HepG2 (cell line): ENCODE measurements around the gene TRIM10. TPM values are rescaled to one million over a fixed set of nuclear protein-coding genes. Genes with fewer than 3 reads are reported as not detected.
A peak's percentile ranks its signal among the peaks of the same experiment; 100 is the strongest.

Experiments
- ETV5 ChIP-seq: IDR thresholded peaks from 2 replicates; pipeline ENCODE4 v1.6.1; 2018; ENCODE audit warnings: missing biosample characterization, missing genetic modification reagents, inconsistent platforms, borderline replicate concordance
- PHF21A ChIP-seq: sonication (generic); formaldehyde crosslinking; IDR thresholded peaks from 2 replicates; pipeline ENCODE4 v1.5.0; 2020; ENCODE audit warnings: mild to moderate bottlenecking, missing genetic modification reagents
- SNAPC4 ChIP-seq: sonication (generic); formaldehyde crosslinking; IDR thresholded peaks from 2 replicates; pipeline ENCODE4 v1.4.0; 2020; ENCODE audit warnings: mild to moderate bottlenecking, missing genetic modification reagents
- SUZ12 ChIP-seq: fragments of 150-350 bp; IDR thresholded peaks from 2 replicates; pipeline ENCODE4 v1.6.1; 2014; ENCODE audit warnings: low read depth, low read length
- ZFP36L1 ChIP-seq: sonication (generic); formaldehyde crosslinking; IDR thresholded peaks from 2 replicates; pipeline ENCODE4 v1.8.0; 2022; ENCODE audit warnings: mild to moderate bottlenecking, missing genetic modification reagents, moderate library complexity
- ZNF17 ChIP-seq: sonication (generic); formaldehyde crosslinking; IDR thresholded peaks from 2 replicates; pipeline ENCODE4 v1.5.0; 2020; ENCODE audit warnings: mild to moderate bottlenecking, missing genetic modification reagents
- ZNF20 ChIP-seq: sonication (generic); formaldehyde crosslinking; IDR thresholded peaks from 2 replicates; pipeline ENCODE4 v1.4.0; 2020; ENCODE audit warnings: mild to moderate bottlenecking, moderate library complexity, missing genetic modification reagents
- ZNF24 ChIP-seq: fragments of 450-650 bp; IDR thresholded peaks from 2 replicates; pipeline ENCODE4 v1.6.1; 2017; ENCODE audit warnings: antibody characterized with exemption, mild to moderate bottlenecking
- ZNF44 ChIP-seq: sonication (generic); formaldehyde crosslinking; IDR thresholded peaks from 2 replicates; pipeline ENCODE4 v1.5.1; 2020; ENCODE audit warnings: mild to moderate bottlenecking, missing genetic modification reagents
- ZNF569 ChIP-seq: sonication (generic); formaldehyde crosslinking; IDR thresholded peaks from 2 replicates; pipeline ENCODE4 v1.5.0; 2020; ENCODE audit warnings: mild to moderate bottlenecking, missing genetic modification reagents, moderate library complexity, borderline replicate concordance
- ZNF598 ChIP-seq: sonication (generic); formaldehyde crosslinking; IDR thresholded peaks from 2 replicates; pipeline ENCODE4 v1.5.1; 2020; ENCODE audit warnings: mild to moderate bottlenecking, missing genetic modification reagents, borderline replicate concordance
- polyA plus RNA-seq, 8 experiments: library from polyadenylated mRNA; depleted of rRNA in 3 of 8; stranded (reverse) in 7 of 8; unstranded in 1 of 8; fragments of >200 nt; fragmentation: Illumina TruSeq in 4 of 8; extraction: Trizol in 4 of 8; gene quantifications; 2 replicates each; pipeline versions ENCODE4 v1.2.1 to v1.2.3, GENCODE V29; 2011 to 2016; ENCODE audit warnings: low read depth in 4 of 8, missing spikeins in 1 of 8, mixed read lengths in 1 of 8; ENCODE audit not compliant: insufficient read depth in 1 of 8
- total RNA-seq, 5 experiments: library from RNA; depleted of rRNA; stranded (reverse); fragments of >200 nt; fragmentation: Illumina TruSeq; extraction: Trizol; gene quantifications; 2 replicates each; pipeline ENCODE4 v1.2.3, GENCODE V29; 2016; ENCODE audit warnings: low read depth in 1 of 5
- TF ChIP-seq, protein P1 (sequence below): sonication (generic); formaldehyde crosslinking; IDR thresholded peaks from 2 replicates; pipeline ENCODE4 v1.5.1; 2020; ENCODE audit warnings: mild to moderate bottlenecking, moderate library complexity, missing genetic modification reagents
- TF ChIP-seq, protein P2 (sequence below): IDR thresholded peaks from 2 replicates; pipeline ENCODE4 v1.6.1; 2016; ENCODE audit warnings: missing biosample characterization, missing genetic modification reagents, low read depth
- TF ChIP-seq, protein P3 (sequence below): sonication (generic); formaldehyde crosslinking; IDR thresholded peaks from 2 replicates; pipeline ENCODE4 v1.9.0; 2021; ENCODE audit warnings: missing genetic modification reagents, borderline replicate concordance
- TF ChIP-seq, protein P4 (sequence below): IDR thresholded peaks from 2 replicates; pipeline ENCODE4 v1.6.1; 2018; ENCODE audit warnings: missing genetic modification reagents

TRIM10 gene
- total and polyA plus RNA-seq, 2 of the 13 experiments (the other 11 are each of a cell fraction or from before 2014, with no cell fraction given), result 4.1 to 6.8 TPM

DNA sequence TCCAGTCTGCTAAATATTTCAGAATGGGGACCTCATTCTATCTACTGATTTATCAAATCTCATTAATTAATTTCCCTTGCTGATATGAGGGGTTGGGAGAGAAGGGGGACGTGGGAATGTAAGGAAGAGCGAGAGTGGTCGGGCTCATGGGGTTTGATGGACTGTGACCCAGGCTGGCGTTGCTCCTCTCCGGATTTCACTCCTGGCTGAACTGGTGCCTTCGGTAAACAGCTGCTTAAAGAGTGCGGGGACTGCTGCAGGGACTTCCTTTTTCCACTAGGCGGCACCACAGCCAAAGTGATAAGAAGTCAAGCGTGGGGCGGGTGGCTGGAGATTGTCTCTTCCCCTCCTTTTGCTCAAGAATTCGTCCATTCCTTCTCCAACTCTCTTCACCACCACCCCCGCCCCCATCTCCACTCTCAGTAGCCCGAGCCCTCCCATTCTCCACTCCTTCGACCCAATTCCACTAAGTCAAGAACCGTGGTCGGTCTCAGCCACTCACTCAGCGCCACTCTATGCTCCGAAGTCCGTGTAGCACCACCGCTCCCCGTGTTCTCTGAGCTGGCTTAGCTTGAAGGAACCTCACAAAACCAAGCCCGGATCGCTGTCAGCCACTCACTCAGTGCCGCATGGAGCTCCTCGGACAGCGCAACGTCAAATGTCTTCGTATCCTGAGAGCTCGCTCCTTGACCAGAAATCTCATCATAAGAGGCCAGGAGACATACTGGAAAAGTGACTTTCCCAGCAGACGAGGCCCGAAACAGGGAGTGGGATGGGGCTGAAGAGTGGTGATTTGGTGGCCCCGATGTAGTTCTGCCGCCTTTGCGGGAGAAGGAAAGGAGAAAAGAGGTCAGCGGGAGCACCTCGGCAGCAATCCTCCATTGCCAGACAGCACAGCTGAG, 57.8 kb downstream of the TRIM10 start (continued):
- TF ChIP-seq, protein P1, sequence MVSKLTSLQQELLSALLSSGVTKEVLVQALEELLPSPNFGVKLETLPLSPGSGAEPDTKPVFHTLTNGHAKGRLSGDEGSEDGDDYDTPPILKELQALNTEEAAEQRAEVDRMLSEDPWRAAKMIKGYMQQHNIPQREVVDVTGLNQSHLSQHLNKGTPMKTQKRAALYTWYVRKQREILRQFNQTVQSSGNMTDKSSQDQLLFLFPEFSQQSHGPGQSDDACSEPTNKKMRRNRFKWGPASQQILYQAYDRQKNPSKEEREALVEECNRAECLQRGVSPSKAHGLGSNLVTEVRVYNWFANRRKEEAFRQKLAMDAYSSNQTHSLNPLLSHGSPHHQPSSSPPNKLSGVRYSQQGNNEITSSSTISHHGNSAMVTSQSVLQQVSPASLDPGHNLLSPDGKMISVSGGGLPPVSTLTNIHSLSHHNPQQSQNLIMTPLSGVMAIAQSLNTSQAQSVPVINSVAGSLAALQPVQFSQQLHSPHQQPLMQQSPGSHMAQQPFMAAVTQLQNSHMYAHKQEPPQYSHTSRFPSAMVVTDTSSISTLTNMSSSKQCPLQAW (CRISPR knock-in tag), result no peak; the same call in 1 of the 2 replicates
- TF ChIP-seq ZNF569 (no peak), ZNF598 (no peak; the same call in 1 of the 2 replicates), PHF21A (CRISPR knock-in tag) (no peak), SNAPC4 (CRISPR knock-in tag) (no peak), SUZ12 (no peak), ETV5 (CRISPR knock-in tag) (peak; percentile 70; the same call in 1 of the 2 replicates), ZNF20 (no peak), ZNF44 (CRISPR knock-in tag) (no peak), ZFP36L1 (CRISPR knock-in tag) (no peak), ZNF24 (no peak), ZNF17 (CRISPR knock-in tag) (no peak)
- TF ChIP-seq, protein P2, sequence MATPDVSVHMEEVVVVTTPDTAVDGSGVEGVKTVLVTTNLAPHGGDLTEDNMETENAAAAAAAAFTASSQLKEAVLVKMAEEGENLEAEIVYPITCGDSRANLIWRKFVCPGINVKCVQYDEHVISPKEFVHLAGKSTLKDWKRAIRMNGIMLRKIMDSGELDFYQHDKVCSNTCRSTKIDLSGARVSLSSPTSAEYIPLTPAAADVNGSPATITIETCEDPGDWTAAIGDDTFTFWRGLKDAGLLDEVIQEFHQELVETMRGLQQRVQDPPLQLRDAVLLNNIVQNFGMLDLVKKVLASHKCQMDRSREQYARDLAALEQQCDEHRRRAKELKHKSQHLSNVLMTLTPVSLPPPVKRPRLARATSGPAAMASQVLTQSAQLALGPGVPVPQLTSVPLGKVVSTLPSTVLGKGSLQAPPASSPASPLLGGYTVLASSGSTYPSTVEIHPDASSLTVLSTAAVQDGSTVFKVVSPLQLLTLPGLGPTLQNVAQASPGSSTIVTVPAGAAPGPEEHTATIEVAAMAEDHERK (CRISPR knock-in tag), result no peak
- TF ChIP-seq, protein P3, sequence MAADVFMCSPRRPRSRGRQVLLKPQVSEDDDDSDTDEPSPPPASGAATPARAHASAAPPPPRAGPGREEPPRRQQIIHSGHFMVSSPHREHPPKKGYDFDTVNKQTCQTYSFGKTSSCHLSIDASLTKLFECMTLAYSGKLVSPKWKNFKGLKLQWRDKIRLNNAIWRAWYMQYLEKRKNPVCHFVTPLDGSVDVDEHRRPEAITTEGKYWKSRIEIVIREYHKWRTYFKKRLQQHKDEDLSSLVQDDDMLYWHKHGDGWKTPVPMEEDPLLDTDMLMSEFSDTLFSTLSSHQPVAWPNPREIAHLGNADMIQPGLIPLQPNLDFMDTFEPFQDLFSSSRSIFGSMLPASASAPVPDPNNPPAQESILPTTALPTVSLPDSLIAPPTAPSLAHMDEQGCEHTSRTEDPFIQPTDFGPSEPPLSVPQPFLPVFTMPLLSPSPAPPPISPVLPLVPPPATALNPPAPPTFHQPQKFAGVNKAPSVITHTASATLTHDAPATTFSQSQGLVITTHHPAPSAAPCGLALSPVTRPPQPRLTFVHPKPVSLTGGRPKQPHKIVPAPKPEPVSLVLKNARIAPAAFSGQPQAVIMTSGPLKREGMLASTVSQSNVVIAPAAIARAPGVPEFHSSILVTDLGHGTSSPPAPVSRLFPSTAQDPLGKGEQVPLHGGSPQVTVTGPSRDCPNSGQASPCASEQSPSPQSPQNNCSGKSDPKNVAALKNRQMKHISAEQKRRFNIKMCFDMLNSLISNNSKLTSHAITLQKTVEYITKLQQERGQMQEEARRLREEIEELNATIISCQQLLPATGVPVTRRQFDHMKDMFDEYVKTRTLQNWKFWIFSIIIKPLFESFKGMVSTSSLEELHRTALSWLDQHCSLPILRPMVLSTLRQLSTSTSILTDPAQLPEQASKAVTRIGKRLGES, result no peak
- TF ChIP-seq, protein P4, sequence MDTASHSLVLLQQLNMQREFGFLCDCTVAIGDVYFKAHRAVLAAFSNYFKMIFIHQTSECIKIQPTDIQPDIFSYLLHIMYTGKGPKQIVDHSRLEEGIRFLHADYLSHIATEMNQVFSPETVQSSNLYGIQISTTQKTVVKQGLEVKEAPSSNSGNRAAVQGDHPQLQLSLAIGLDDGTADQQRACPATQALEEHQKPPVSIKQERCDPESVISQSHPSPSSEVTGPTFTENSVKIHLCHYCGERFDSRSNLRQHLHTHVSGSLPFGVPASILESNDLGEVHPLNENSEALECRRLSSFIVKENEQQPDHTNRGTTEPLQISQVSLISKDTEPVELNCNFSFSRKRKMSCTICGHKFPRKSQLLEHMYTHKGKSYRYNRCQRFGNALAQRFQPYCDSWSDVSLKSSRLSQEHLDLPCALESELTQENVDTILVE (CRISPR knock-in tag), result no peak
